K562 (cell line): ENCODE results near the gene CASR. TPM values are rescaled to one million over a fixed set of nuclear protein-coding genes. Genes with fewer than 3 reads are reported as not detected.

Source experiments
- ATAC-seq: fragments of 200-7000 bp; cut with Tn5 transposase; 3 replicates; pipeline ENCODE4 v1.9.1; 2020; ENCODE audit warnings: moderate library complexity
- BruUV-seq: library from RNA; stranded (reverse); fragments of 400-500 nt; replicated peaks from 2 replicates; lab custom pipeline; 2021; lab: Mats Ljungman, UMichigan
- CTCF ChIA-PET: fragments of 300-600 bp; formaldehyde crosslinking; extraction: SDS; loops from one replicate; lab custom pipeline; 2021; ENCODE audit warnings: low intra/inter-chr PET ratio; lab: Yijun Ruan, JAX
- POLR2A ChIA-PET: fragments of 300-600, 350-650 bp; sonication (Branson Sonifier 250); formaldehyde crosslinking; extraction: SDS; loops from one replicate; lab custom pipeline; 2021; ENCODE audit warnings: antibody characterized with exemption, inconsistent platforms; lab: Yijun Ruan, JAX
- DNase-seq, 4 experiments: peaks; one replicate each; pipeline versions ENCODE4 v3.0.0 to v3.0.0-alpha.2; 2011 to 2018; ENCODE audit warnings: low spot score in 3 of 4, mixed read lengths in 3 of 4; ENCODE audit errors: extremely low read depth in 1 of 4
- FAIRE-seq: peaks from 2 replicates; lab custom pipeline; 2011; peaks lifted over from hg19 to GRCh38; lab: Jason Lieb, UNC
- H2AFZ ChIP-seq: 2 replicates; pipeline ENCODE4 v1.6.0; 2011; ENCODE audit warnings: low read depth, low read length, control low read depth, inconsistent platforms
- H3K27ac ChIP-seq: fragments of 200-600 bp; 3 replicates; pipeline ENCODE4 v1.8.0; 2011; ENCODE audit warnings: low read depth, mild to moderate bottlenecking, control low read depth, inconsistent platforms, low read length, moderate library complexity, mixed read lengths; ENCODE audit errors: extremely low read depth
- H3K27me3 ChIP-seq, 2 experiments: fragments of 300-600 bp in 1 of 2; 2 replicates in 1 of 2; 3 replicates in 1 of 2; pipeline versions ENCODE4 v1.6.0 to v1.8.0; 2011; ENCODE audit warnings: inconsistent platforms in 2 of 2, low read length in 2 of 2, mild to moderate bottlenecking in 1 of 2, mixed read lengths in 1 of 2, moderate library complexity in 1 of 2; ENCODE audit not compliant: control insufficient read depth in 2 of 2, insufficient read depth in 2 of 2
- H3K36me3 ChIP-seq: fragments of 300-600 bp; 3 replicates; pipeline ENCODE4 v1.8.0; 2011; ENCODE audit warnings: mild to moderate bottlenecking, low read length, inconsistent platforms; ENCODE audit not compliant: control insufficient read depth, insufficient read depth
- H3K4me1 ChIP-seq, 2 experiments: fragments of 200-600 bp in 1 of 2; replicated peaks in 1 of 2; 2 replicates in 1 of 2; 3 replicates in 1 of 2; pipeline versions ENCODE4 v1.5.1 to v1.8.0; 2011; ENCODE audit warnings: inconsistent platforms in 2 of 2, low read length in 2 of 2, mild to moderate bottlenecking in 1 of 2, mixed read lengths in 1 of 2, moderate library complexity in 1 of 2; ENCODE audit not compliant: control insufficient read depth in 2 of 2, insufficient read depth in 2 of 2
- H3K4me2 ChIP-seq: 2 replicates; pipeline ENCODE4 v1.6.1; 2011; ENCODE audit warnings: low read length, control low read depth, inconsistent platforms, mixed read lengths; ENCODE audit not compliant: insufficient read depth
- H3K4me3 ChIP-seq: fragments of 200-600 bp; sonication (generic), shearing (Covaris generic); 2 replicates; pipeline ENCODE4 v1.5.1; 2016; ENCODE audit warnings: control low read depth, inconsistent platforms
- H3K79me2 ChIP-seq: fragments of 200-600 bp; 3 replicates; pipeline ENCODE4 v1.8.0; 2011; ENCODE audit warnings: low read length, inconsistent platforms; ENCODE audit not compliant: control insufficient read depth, insufficient read depth
- H3K9ac ChIP-seq, 2 experiments: 2 replicates each; pipeline versions ENCODE4 v1.6.0 to v1.6.1; 2011; ENCODE audit warnings: low read depth in 2 of 2, low read length in 2 of 2, control low read depth in 1 of 2, inconsistent platforms in 1 of 2, mild to moderate bottlenecking in 1 of 2, mixed read lengths in 1 of 2; ENCODE audit not compliant: insufficient read depth in 1 of 2
- H3K9me1 ChIP-seq: one replicate; pipeline ENCODE4 v1.6.0; 2011; ENCODE audit warnings: inconsistent platforms, mild to moderate bottlenecking, low read length, moderate library complexity; ENCODE audit not compliant: control insufficient read depth, insufficient read depth
- H3K9me3 ChIP-seq: replicated peaks from 2 replicates; pipeline ENCODE4 v1.5.1; 2011; ENCODE audit warnings: low read depth, low read length, inconsistent platforms; ENCODE audit not compliant: control insufficient read depth, insufficient read depth
- H4K20me1 ChIP-seq: replicated peaks from 2 replicates; pipeline ENCODE4 v1.6.1; 2011; ENCODE audit warnings: low read length, inconsistent platforms, mixed read lengths; ENCODE audit not compliant: control insufficient read depth, insufficient read depth
- FOSL1 ChIP-seq: fragments of 200-800 bp; sonication (Bioruptor generic); conservative IDR thresholded peaks from 2 replicates; pipeline ENCODE4 v1.6.1; 2016; ENCODE audit warnings: missing genetic modification characterization, missing compliant biosample characterization
- HNRNPK ChIP-seq: fragments of 200-400 bp; formaldehyde crosslinking; IDR thresholded peaks from one replicate; pipeline ENCODE4 v1.6.1; 2018; ENCODE audit warnings: mild to moderate bottlenecking, low read depth, low read length; ENCODE audit not compliant: poor library complexity, severe bottlenecking
- NCOA2 ChIP-seq, 2 experiments: fragments of 450-650 bp; IDR thresholded peaks; 2 replicates each; pipeline ENCODE4 v1.6.1; 2018; ENCODE audit warnings: mild to moderate bottlenecking in 2 of 2, moderate library complexity in 1 of 2; ENCODE audit not compliant: partially characterized antibody in 2 of 2
- NFATC3 ChIP-seq: fragments of 450-650 bp; IDR thresholded peaks from 2 replicates; pipeline ENCODE4 v1.6.1; 2017; ENCODE audit warnings: mild to moderate bottlenecking
- PHF20 ChIP-seq: fragments of 450-650 bp; IDR thresholded peaks from 2 replicates; pipeline ENCODE4 v1.6.1; 2018; ENCODE audit not compliant: partially characterized antibody
- POU5F1 ChIP-seq: fragments of 150-350 bp; IDR thresholded peaks from 2 replicates; pipeline ENCODE4 v1.6.1; 2014; ENCODE audit warnings: borderline replicate concordance, low read length, low read depth, mild to moderate bottlenecking; ENCODE audit not compliant: partially characterized antibody
- SMARCA4 ChIP-seq: fragments of 450-650 bp; IDR thresholded peaks from 2 replicates; pipeline ENCODE4 v1.6.1; 2016
- ZNF197 ChIP-seq: fragments of 200-800 bp; sonication (Bioruptor generic); IDR thresholded peaks from 2 replicates; pipeline ENCODE4 v1.6.1; 2016; ENCODE audit warnings: low read depth, missing genetic modification characterization, missing compliant biosample characterization
- ZNF436 ChIP-seq: fragments of 250-450, 450-650 bp; sonication (Bioruptor Pico); formaldehyde crosslinking; IDR thresholded peaks from 2 replicates; pipeline ENCODE4 v1.7.0; 2020; ENCODE audit warnings: mild to moderate bottlenecking
- ZNF717 ChIP-seq: fragments of 250-450 bp; sonication (Bioruptor Pico); IDR thresholded peaks from 2 replicates; pipeline ENCODE4 v1.5.0; 2021
- WGBS: fragments of 100-300 bp; shearing (Covaris generic); methylation state at CpG from one replicate; pipeline ENCODE4 v1.1.6; 2016; ENCODE audit warnings: low coverage, mixed read lengths; ENCODE audit not compliant: insufficient coverage; ENCODE audit errors: missing lambda C conversion rate; 5-methylcytosine and 5-hydroxymethylcytosine counted together
- in situ Hi-C: fragments of 300-500 bp; cut with MboI; formaldehyde crosslinking; loops from 4 replicates; pipeline ENCODE4 v1.15.0; 2018; ENCODE audit warnings: inconsistent platforms, mixed read lengths
- intact Hi-C: fragments of 100-400 bp; cut with micrococcal nuclease; formaldehyde crosslinking; loops from 2 replicates; pipeline ENCODE4 v1.14.2; 2022
- polyA plus RNA-seq, 8 experiments: library from polyadenylated mRNA; depleted of rRNA in 4 of 8; stranded (reverse) in 5 of 8; unstranded in 3 of 8; fragments of >200 nt; fragmentation: Nextera tagmentation in 2 of 8; fragmentation: Illumina TruSeq in 1 of 8; extraction: Ambion mirVana in 2 of 8; extraction: Trizol in 1 of 8; gene quantifications; 2 replicates each; pipeline versions ENCODE4 v1.2.1 to v1.2.3, GENCODE V29; 2011 to 2014; ENCODE audit warnings: inconsistent platforms in 1 of 8, missing spikeins in 1 of 8
- total RNA-seq, 7 experiments: library from RNA; depleted of rRNA in 6 of 7; stranded (reverse); fragments of >200 nt in 6 of 7; fragmentation: Illumina TruSeq in 2 of 7; extraction: Trizol in 2 of 7; gene quantifications; 2 replicates each; pipeline versions ENCODE4 v1.2.1 to v1.2.3, GENCODE V29; 2011 to 2021; ENCODE audit warnings: low replicate concordance in 1 of 7
- TF ChIP-seq, protein P1 (sequence below): fragments of 250-450 bp; sonication (Bioruptor Pico); IDR thresholded peaks from 2 replicates; pipeline ENCODE4 v1.5.0; 2021; ENCODE audit warnings: mild to moderate bottlenecking, moderate library complexity
- TF ChIP-seq, protein P2 (sequence below): fragments of 450-650 bp; IDR thresholded peaks from 2 replicates; pipeline ENCODE4 v1.6.1; 2017; ENCODE audit warnings: antibody characterized with exemption

The CASR gene
- total and polyA plus RNA-seq, 9 of the 15 experiments (the other 6 are each of a cell fraction or from before 2014, with no cell fraction given), result not detected

DNA sequence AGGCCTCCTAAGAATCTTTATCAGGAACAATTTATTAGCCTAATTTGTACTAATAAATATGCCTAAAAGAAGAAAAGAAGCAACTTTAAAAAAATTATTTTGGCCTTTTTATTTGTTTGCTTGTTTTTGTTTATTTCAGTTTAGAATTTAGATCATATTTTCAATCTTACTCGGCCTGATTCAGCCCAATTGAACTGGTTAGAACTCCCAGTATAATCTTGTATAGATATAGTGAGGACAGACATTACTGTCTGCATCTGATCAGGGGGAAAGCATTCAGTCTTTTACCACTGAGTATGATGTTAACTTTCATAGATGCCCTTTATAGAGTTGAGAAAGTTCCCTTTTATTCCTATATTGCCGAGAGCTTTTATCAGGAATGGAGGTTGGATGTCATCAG, 85.6 kb downstream of the CASR start:
- no peaks in the 10 kb centered on the region for H3K27me3 ChIP-seq
- CTCF ChIA-PET, result no interaction called here
- H3K9me3 ChIP-seq, result no peaks in the 10 kb centered on the region
- TF ChIP-seq, protein P1, sequence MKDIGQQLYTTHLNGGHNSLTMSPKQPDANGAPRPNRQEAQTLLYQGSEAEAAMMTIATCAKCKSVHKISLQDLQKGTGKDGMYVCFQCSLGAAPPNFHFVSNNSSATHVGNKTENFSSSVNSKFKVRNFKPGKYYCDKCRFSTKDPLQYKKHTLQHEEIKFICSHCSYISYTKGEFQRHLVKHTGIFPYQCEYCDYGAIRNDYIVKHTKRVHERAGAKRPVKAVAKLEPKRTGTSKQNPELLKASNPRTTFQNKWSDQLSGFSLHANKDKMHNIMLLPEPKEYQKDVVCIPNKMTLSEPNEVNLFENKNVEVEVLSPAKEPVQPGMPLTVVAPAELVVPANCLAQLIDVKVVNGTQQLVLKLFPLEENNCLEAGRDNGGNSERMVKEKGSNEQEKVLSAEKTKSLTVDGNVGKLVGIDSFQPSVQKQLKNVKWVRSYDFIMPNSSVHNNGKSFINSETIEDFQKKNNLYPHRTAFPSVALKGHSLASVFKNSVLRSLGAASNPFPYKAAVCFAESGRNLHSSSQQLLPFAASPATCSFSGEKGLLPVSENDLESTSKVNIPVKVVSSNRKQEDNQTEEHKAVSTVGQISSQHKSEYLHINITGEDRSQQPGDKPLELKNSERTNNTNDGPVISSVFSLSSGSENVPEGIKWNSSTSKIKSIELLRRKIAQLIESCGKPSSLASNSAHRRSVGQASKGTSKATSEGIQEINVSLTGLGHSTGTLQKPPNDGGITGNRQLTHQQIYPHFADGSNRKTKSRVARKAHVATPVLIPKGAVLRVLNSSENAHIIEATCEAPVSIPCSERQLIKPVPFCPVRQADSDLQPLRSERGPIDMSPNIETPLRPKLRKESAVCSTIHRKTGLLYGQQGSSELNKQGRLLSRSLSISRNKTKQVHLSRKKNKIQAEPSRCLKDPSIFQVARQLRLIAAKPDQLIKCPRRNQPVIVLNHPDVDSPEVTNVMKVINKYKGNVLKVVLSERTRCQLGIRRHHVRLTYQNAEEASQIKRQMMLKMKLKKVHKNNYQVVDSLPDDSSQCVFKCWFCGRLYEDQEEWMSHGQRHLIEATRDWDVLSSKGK, result no peak
- TF ChIP-seq SMARCA4, result no peak
- TF ChIP-seq, protein P2, sequence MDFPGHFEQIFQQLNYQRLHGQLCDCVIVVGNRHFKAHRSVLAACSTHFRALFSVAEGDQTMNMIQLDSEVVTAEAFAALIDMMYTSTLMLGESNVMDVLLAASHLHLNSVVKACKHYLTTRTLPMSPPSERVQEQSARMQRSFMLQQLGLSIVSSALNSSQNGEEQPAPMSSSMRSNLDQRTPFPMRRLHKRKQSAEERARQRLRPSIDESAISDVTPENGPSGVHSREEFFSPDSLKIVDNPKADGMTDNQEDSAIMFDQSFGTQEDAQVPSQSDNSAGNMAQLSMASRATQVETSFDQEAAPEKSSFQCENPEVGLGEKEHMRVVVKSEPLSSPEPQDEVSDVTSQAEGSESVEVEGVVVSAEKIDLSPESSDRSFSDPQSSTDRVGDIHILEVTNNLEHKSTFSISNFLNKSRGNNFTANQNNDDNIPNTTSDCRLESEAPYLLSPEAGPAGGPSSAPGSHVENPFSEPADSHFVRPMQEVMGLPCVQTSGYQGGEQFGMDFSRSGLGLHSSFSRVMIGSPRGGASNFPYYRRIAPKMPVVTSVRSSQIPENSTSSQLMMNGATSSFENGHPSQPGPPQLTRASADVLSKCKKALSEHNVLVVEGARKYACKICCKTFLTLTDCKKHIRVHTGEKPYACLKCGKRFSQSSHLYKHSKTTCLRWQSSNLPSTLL, result no peak
- no peak for TF ChIP-seq ZNF717 (CRISPR knock-in tag)
- no peak for TF ChIP-seq ZNF436 (CRISPR knock-in tag)
- no peak for TF ChIP-seq NCOA2 (IDR thresholded peaks at IDR 0.05; ENCODE audit: partially characterized antibody in 2 of 2)
- TF ChIP-seq PHF20, result no peak
- no peak for TF ChIP-seq NFATC3
- TF ChIP-seq FOSL1 (tag), result no peak
- no peak for TF ChIP-seq POU5F1
- no peak for TF ChIP-seq HNRNPK
- TF ChIP-seq ZNF197 (CRISPR knock-in tag), result no peak
- H3K9me1 ChIP-seq, result no peaks in the 10 kb centered on the region
- no peak for FAIRE-seq
- no peak for ATAC-seq
- H3K36me3 ChIP-seq, result no peaks in the 10 kb centered on the region
- no peaks in the 10 kb centered on the region for H3K4me1 ChIP-seq
- no peak overlapping the region for H3K4me2 ChIP-seq
- intact Hi-C loops, result loop anchor here (5.0 kb wide), 1 partner anchor 88 kb away; no protein-coding TSS in a partner anchor
- BruUV-seq, result no TSS peak
- in situ Hi-C loops, result no loop called here
- no peak overlapping the region for H3K9ac ChIP-seq
- no peak for DNase-seq
- POLR2A ChIA-PET, result interaction anchor here (0.6 kb wide), 1 partner anchor 484 kb away, joined by 3 read pairs; no protein-coding TSS in a partner anchor
- WGBS, result 0% methylated on average over 2 of the region's 2 CpGs
- H4K20me1 ChIP-seq, result no peaks in the 10 kb centered on the region
- no peak overlapping the region for H2AFZ ChIP-seq
- H3K27ac ChIP-seq, result no peak overlapping the region
- H3K79me2 ChIP-seq, result no peaks in the 10 kb centered on the region
- no peak overlapping the region for H3K4me3 ChIP-seq
